Caco-2 (cell line): ENCODE measurements around the gene COL15A1. TPM values are rescaled to one million over a fixed set of nuclear protein-coding genes. Genes with fewer than 3 reads are reported as not detected.

Experiments used
- BruUV-seq: library from RNA; stranded (reverse); fragments of 400-500 nt; replicated peaks from 2 replicates; lab custom pipeline; 2021; lab: Mats Ljungman, UMichigan
- CTCF ChIA-PET: fragments of 300-600 bp; sonication (Branson Sonifier 250); formaldehyde crosslinking; loops from one replicate; lab custom pipeline; 2022; ENCODE audit warnings: antibody characterized with exemption; lab: Charles Lee
- POLR2A ChIA-PET: fragments of 300-600 bp; sonication (Branson Sonifier 250); formaldehyde crosslinking; loops from one replicate; lab custom pipeline; 2022; ENCODE audit warnings: antibody characterized with exemption; lab: Charles Lee
- DNase-seq, 2 experiments: peaks; one replicate each; pipeline versions ENCODE4 v3.0.0 to v3.0.0-alpha.2; 2020 to 2022
- H3K27me3 ChIP-seq: replicated peaks from 2 replicates; pipeline ENCODE4 v1.6.0; 2011; ENCODE audit warnings: low read length; ENCODE audit not compliant: control insufficient read depth, insufficient read depth
- H3K36me3 ChIP-seq: 2 replicates; pipeline ENCODE4 v1.5.1; 2011; ENCODE audit warnings: low read length; ENCODE audit not compliant: control insufficient read depth, insufficient read depth
- H3K4me1 ChIP-seq: fragments of 250-450 bp; sonication (Bioruptor Pico); 2 replicates; pipeline ENCODE4 v1.5.1; 2020; ENCODE audit warnings: mild to moderate bottlenecking
- H3K4me3 ChIP-seq: 2 replicates; pipeline ENCODE4 v1.5.1; 2011; ENCODE audit warnings: low read depth, mild to moderate bottlenecking, control low read depth, low read length
- H3K9me3 ChIP-seq: fragments of 250-450 bp; sonication (Bioruptor Pico); 2 replicates; pipeline ENCODE4 v1.5.1; 2020; ENCODE audit warnings: mild to moderate bottlenecking, moderate library complexity
- H3K27ac Mint-ChIP-seq: one replicate; pipeline ENCODE4 v1.8.0; 2022; ENCODE audit warnings: mixed read lengths; ENCODE audit not compliant: unreplicated experiment
- H3K27me3 Mint-ChIP-seq: one replicate; pipeline ENCODE4 v1.8.0; 2022; ENCODE audit warnings: mixed read lengths; ENCODE audit not compliant: insufficient read depth, unreplicated experiment
- H3K36me3 Mint-ChIP-seq: one replicate; pipeline ENCODE4 v1.8.0; 2022; ENCODE audit warnings: mild to moderate bottlenecking, mixed read lengths; ENCODE audit not compliant: insufficient read depth, unreplicated experiment
- H3K4me1 Mint-ChIP-seq: one replicate; pipeline ENCODE4 v1.8.0; 2022; ENCODE audit warnings: low read depth, mixed read lengths; ENCODE audit not compliant: unreplicated experiment
- H3K4me3 Mint-ChIP-seq: one replicate; pipeline ENCODE4 v1.8.0; 2022; ENCODE audit warnings: mild to moderate bottlenecking, moderate library complexity, mixed read lengths; ENCODE audit not compliant: unreplicated experiment
- H3K9me3 Mint-ChIP-seq: one replicate; pipeline ENCODE4 v1.8.0; 2022; ENCODE audit warnings: mixed read lengths; ENCODE audit not compliant: unreplicated experiment
- CTCF ChIP-seq, 2 experiments: fragments of 200-600 bp in 1 of 2; IDR thresholded peaks; 1 replicate in 1 of 2; 2 replicates in 1 of 2; pipeline versions ENCODE4 v1.5.1 to v1.8.0; 2011 to 2022; ENCODE audit warnings: antibody characterized with exemption in 1 of 2, control low read depth in 1 of 2, inconsistent platforms in 1 of 2, low read depth in 1 of 2, low read length in 1 of 2, mild to moderate bottlenecking in 1 of 2, moderate library complexity in 1 of 2; ENCODE audit not compliant: insufficient read depth in 1 of 2, severe bottlenecking in 1 of 2, unreplicated experiment in 1 of 2
- intact Hi-C: fragments of 100-400 bp; cut with micrococcal nuclease; formaldehyde crosslinking; loops from one replicate; pipeline ENCODE4 v1.10.0; 2022; ENCODE audit not compliant: unreplicated experiment
- total RNA-seq: library from RNA; stranded (reverse); gene quantifications from 2 replicates; pipeline ENCODE4 v1.2.3, GENCODE V29; 2022

Gene COL15A1
- total RNA-seq, 1 experiment from 2014 or later: not detected

DNA sequence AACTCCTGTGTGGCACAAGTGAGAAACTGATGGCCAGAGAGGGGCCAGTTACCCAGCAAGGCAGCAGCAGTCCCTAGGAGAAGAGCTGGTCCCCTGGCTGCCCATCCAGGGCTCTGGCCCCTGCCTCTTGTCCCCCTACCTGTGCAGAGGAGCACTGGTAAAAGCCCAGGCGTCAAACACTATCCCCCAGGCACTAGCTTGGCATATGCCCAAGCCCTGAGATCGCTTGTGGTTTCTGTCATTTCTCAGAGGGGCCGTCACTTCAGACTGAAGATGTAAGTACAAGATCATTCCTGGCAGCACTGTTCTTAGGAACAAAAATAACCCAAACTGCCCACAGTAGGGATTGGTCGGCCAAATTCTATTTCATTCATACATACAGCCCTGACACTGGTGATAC lies 53.9 kb downstream of the COL15A1 start:
- no peaks in the 10 kb centered on the region for H3K9me3 ChIP-seq
- no peak overlapping the region for H3K4me3 Mint-ChIP-seq
- TF ChIP-seq CTCF (IDR thresholded peaks at IDR 0.05; ENCODE audit: insufficient read depth in 1 of 2, low read depth in 1 of 2, low read length in 1 of 2, severe bottlenecking in 1 of 2, unreplicated experiment in 1 of 2): no peak
- no peaks in the 10 kb centered on the region for H3K36me3 ChIP-seq
- no peaks in the 10 kb centered on the region for H3K9me3 Mint-ChIP-seq
- no peak for DNase-seq
- no peak overlapping the region for H3K27ac Mint-ChIP-seq
- H3K4me3 ChIP-seq: no peak overlapping the region
- no peaks in the 10 kb centered on the region for H3K36me3 Mint-ChIP-seq
- H3K27me3 Mint-ChIP-seq: peaks cover 16% of the 10 kb centered on the region
- H3K4me1 Mint-ChIP-seq: no peaks in the 10 kb centered on the region
- H3K4me1 ChIP-seq: peaks cover 3% of the 10 kb centered on the region; the same call in 1 of the 2 replicates
- intact Hi-C loops: loop anchor here (2.0 kb wide), 1 partner anchor 137 kb away; no protein-coding TSS in a partner anchor
- BruUV-seq: no TSS peak
- no peaks in the 10 kb centered on the region for H3K27me3 ChIP-seq
- POLR2A ChIA-PET: interaction anchor here (0.6 kb wide), 1 partner anchor 150 kb away, joined by 3 read pairs; no protein-coding TSS in a partner anchor
- CTCF ChIA-PET: interaction anchor here (1.1 kb wide), 1 partner anchor 143 kb away, joined by 3 read pairs; no protein-coding TSS in a partner anchor

GRCh38 chr9:98998441-98999151 lies 54.9 kb downstream of the COL15A1 start:
- Mint-ChIP-seq H3K27me3 (peaks cover 17% of the 10 kb centered on the region), H3K9me3 (peaks cover 2% of the 10 kb centered on the region), H3K27ac (no peak overlapping the region), H3K4me1 (no peaks in the 10 kb centered on the region), H3K36me3 (no peaks in the 10 kb centered on the region), H3K4me3 (no peak overlapping the region)
- Histone ChIP-seq H3K9me3 (no peaks in the 10 kb centered on the region; the same call in 1 of the 2 replicates), H3K4me3 (no peak overlapping the region), H3K27me3 (no peaks in the 10 kb centered on the region), H3K36me3 (no peaks in the 10 kb centered on the region), H3K4me1 (peaks cover 3% of the 10 kb centered on the region; the same call in 1 of the 2 replicates)
- CTCF ChIA-PET: interaction anchor here (1.8 to 2.2 kb wide), 2 partner anchors 142 to 150 kb away, joined by 4 to 12 read pairs; no protein-coding TSS in a partner anchor
- intact Hi-C loops: loop anchor here (1.0 to 2.0 kb wide), 3 partner anchors 23 to 150 kb away; no protein-coding TSS in a partner anchor
- BruUV-seq: no TSS peak
- DNase-seq: peak; percentile 76 to 79
- peak; percentile 85 to 86 for TF ChIP-seq CTCF (IDR thresholded peaks at IDR 0.05; ENCODE audit: insufficient read depth in 1 of 2, low read depth in 1 of 2, low read length in 1 of 2, severe bottlenecking in 1 of 2, unreplicated experiment in 1 of 2)
- POLR2A ChIA-PET: no interaction called here

DNA sequence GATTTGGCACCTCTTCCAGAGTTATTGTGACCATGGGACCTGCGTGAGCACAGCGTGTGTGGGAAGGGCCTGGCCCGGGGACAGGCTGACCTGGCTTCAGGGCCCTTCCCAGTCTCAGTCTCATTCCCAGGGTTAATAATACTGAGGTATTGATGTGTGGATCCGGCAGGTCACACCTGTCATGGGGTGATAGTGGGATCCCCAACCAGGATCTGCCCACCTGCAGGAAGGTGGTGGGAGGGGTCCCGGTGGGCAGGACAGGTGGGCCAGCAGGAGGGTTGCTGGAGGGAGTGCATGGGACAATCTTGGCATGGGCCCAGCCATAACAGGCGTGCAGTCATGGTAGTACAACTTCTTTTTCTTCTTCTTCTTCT lies 55.4 kb downstream of the COL15A1 start:
- no TSS peak for BruUV-seq
- H3K4me3 Mint-ChIP-seq: no peak overlapping the region
- no peaks in the 10 kb centered on the region for H3K36me3 Mint-ChIP-seq
- no peaks in the 10 kb centered on the region for H3K27me3 ChIP-seq
- H3K9me3 Mint-ChIP-seq: peaks cover 7% of the 10 kb centered on the region
- H3K27me3 Mint-ChIP-seq: peaks cover 18% of the 10 kb centered on the region
- intact Hi-C loops: loop anchor here (1.0 to 2.0 kb wide), 3 partner anchors 24 to 151 kb away; no protein-coding TSS in a partner anchor
- H3K9me3 ChIP-seq: peaks cover 1% of the 10 kb centered on the region; the same call in 1 of the 2 replicates
- peaks cover 3% of the 10 kb centered on the region; the same call in 1 of the 2 replicates for H3K4me1 ChIP-seq
- no peaks in the 10 kb centered on the region for H3K36me3 ChIP-seq
- TF ChIP-seq CTCF (IDR thresholded peaks at IDR 0.05; ENCODE audit: insufficient read depth in 1 of 2, low read depth in 1 of 2, low read length in 1 of 2, severe bottlenecking in 1 of 2, unreplicated experiment in 1 of 2): no peak
- no peak overlapping the region for H3K27ac Mint-ChIP-seq
- no peaks in the 10 kb centered on the region for H3K4me1 Mint-ChIP-seq
- POLR2A ChIA-PET: no interaction called here
- no peak overlapping the region for H3K4me3 ChIP-seq
- DNase-seq: no peak
- CTCF ChIA-PET: interaction anchor here (0.6 to 2.2 kb wide), 6 partner anchors 65 to 323 kb away, joined by 3 to 12 read pairs (median 4); no protein-coding TSS in a partner anchor
